Measurements from ENCODE around the gene SPDL1. TPM values are rescaled to one million over a fixed set of nuclear protein-coding genes. Genes with fewer than 3 reads are reported as not detected.
"Not testable (repeated sequence)": the region's sequence is repeated elsewhere in the genome, so short reads cannot be mapped to it uniquely, and the experiment has no call there.

The SPDL1 gene
- total RNA-seq, 1 experiment from 2014 or later, result 60.0 TPM

DNA sequence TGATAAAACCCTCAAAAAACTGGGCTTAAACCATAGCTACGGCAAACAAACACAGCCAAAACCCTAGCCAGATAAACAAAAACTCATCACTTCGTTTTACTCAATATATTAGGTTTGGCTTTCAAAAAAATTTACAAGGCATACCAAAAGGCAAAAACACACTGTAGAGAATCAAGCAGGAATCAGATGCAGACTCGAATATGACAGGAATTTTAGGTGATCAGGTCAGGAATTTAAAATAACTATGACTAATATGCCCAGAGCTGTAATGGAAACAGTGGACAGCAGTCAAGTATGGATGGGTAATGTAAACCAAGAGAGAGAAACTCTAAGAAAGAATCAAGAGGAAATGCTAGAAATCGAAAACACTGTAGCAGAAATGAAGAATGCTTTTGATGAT, 27.0 kb downstream of the SPDL1 start:
- H3K36me3 ChIP-seq (ENCODE audit: control insufficient read depth, insufficient read depth, low read length), result no peaks in the 10 kb centered on the region
- no peak overlapping the region for H3K4me3 Mint-ChIP-seq (ENCODE audit: unreplicated experiment)
- BruUV-seq (replicated peaks), result no TSS peak
- H3K27me3 ChIP-seq (replicated peaks; ENCODE audit: control insufficient read depth, insufficient read depth, low read length), result no peaks in the 10 kb centered on the region; the same call in 1 of the 2 replicates
- no peak overlapping the region for H3K4me3 ChIP-seq (ENCODE audit: low read depth, low read length)
- no peak for DNase-seq
- peaks cover 23% of the 10 kb centered on the region for H3K27me3 Mint-ChIP-seq (ENCODE audit: insufficient read depth, unreplicated experiment)
- TF ChIP-seq, protein P1, sequence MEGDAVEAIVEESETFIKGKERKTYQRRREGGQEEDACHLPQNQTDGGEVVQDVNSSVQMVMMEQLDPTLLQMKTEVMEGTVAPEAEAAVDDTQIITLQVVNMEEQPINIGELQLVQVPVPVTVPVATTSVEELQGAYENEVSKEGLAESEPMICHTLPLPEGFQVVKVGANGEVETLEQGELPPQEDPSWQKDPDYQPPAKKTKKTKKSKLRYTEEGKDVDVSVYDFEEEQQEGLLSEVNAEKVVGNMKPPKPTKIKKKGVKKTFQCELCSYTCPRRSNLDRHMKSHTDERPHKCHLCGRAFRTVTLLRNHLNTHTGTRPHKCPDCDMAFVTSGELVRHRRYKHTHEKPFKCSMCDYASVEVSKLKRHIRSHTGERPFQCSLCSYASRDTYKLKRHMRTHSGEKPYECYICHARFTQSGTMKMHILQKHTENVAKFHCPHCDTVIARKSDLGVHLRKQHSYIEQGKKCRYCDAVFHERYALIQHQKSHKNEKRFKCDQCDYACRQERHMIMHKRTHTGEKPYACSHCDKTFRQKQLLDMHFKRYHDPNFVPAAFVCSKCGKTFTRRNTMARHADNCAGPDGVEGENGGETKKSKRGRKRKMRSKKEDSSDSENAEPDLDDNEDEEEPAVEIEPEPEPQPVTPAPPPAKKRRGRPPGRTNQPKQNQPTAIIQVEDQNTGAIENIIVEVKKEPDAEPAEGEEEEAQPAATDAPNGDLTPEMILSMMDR (IDR thresholded peaks at IDR 0.05; ENCODE audit: insufficient read depth in 1 of 2, low read depth in 1 of 2, low read length in 1 of 2, severe bottlenecking in 1 of 2, unreplicated experiment in 1 of 2), result no peak
- H3K36me3 Mint-ChIP-seq (ENCODE audit: insufficient read depth, unreplicated experiment), result no peaks in the 10 kb centered on the region
- no peaks in the 10 kb centered on the region for H3K4me1 ChIP-seq
- CTCF ChIA-PET, result no interaction called here
- POLR2A ChIA-PET, result no interaction called here
- peaks cover 23% of the 10 kb centered on the region for H3K9me3 Mint-ChIP-seq (ENCODE audit: unreplicated experiment)
- peaks cover 6% of the 10 kb centered on the region; the same call in 1 of the 2 replicates for H3K9me3 ChIP-seq
- intact Hi-C loops (cut with micrococcal nuclease; ENCODE audit: unreplicated experiment), result no loop called here
- H3K4me1 Mint-ChIP-seq (ENCODE audit: low read depth, unreplicated experiment), result no peaks in the 10 kb centered on the region
- H3K27ac Mint-ChIP-seq (ENCODE audit: unreplicated experiment), result no peak overlapping the region

DNA sequence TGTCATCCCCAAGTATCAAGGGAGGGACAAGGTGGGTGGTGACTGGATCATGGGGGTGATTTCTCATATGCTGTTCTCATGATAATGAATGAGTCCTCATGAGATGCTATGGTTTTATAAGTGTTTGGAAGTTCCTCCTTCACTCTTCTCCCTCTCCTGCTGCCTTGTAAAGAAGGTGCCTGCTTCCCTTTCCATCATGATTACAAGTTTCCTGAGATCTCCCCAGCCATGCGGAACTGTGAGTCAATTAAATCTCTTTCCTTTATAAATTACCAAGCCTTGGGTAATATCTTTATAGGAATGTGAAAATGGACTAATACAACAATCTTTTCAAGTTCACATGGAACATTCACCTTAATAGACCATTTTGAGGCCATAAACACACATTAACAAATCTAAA, 32.0 kb downstream of the SPDL1 start:
- no TSS peak for BruUV-seq (replicated peaks)
- POLR2A ChIA-PET, result no interaction called here
- no peaks in the 10 kb centered on the region for H3K4me1 Mint-ChIP-seq (ENCODE audit: low read depth, unreplicated experiment)

DNA sequence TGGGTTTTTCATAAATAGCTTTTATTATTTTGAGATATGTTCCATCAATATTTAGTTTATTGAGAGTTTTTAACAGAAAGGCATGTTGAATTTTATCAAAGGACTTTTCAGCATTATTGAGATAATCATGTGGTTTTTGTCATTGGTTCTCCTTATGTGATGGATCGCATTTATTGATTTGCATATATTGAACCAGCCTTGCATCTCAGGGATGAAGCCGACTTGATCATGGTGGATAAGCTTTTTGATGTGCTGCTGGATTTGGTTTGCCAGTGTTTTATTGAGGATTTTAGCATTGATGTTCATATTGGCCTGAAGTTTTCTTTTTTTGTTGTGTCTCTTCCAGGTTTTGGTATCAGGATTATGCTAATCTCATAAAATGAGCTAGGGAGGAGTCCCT, 40.7 kb downstream of the SPDL1 start:
- BruUV-seq (replicated peaks); H3K9me3 ChIP-seq; POLR2A ChIA-PET; H3K4me3 ChIP-seq (ENCODE audit: low read depth, low read length); H3K27ac Mint-ChIP-seq (ENCODE audit: unreplicated experiment); DNase-seq; H3K36me3 ChIP-seq (ENCODE audit: control insufficient read depth, insufficient read depth, low read length); H3K4me1 ChIP-seq; H3K27me3 ChIP-seq (replicated peaks; ENCODE audit: control insufficient read depth, insufficient read depth, low read length); CTCF ChIA-PET; H3K4me3 Mint-ChIP-seq (ENCODE audit: unreplicated experiment); intact Hi-C loops (cut with micrococcal nuclease; ENCODE audit: unreplicated experiment); H3K4me1 Mint-ChIP-seq (ENCODE audit: low read depth, unreplicated experiment); H3K36me3 Mint-ChIP-seq (ENCODE audit: insufficient read depth, unreplicated experiment); H3K9me3 Mint-ChIP-seq (ENCODE audit: unreplicated experiment): not testable (repeated sequence)
- peaks cover 11% of the 10 kb centered on the region for H3K27me3 Mint-ChIP-seq (ENCODE audit: insufficient read depth, unreplicated experiment)

More for the DNA sequence above, 32.0 kb downstream of the SPDL1 start:
- H3K27ac Mint-ChIP-seq (ENCODE audit: unreplicated experiment), result no peak overlapping the region
- Histone ChIP-seq H3K27me3 (replicated peaks; ENCODE audit: control insufficient read depth, insufficient read depth, low read length) (no peaks in the 10 kb centered on the region), H3K36me3 (ENCODE audit: control insufficient read depth, insufficient read depth, low read length) (no peaks in the 10 kb centered on the region), H3K4me1 (no peaks in the 10 kb centered on the region), H3K4me3 (ENCODE audit: low read depth, low read length) (no peak overlapping the region), H3K9me3 (peaks cover 6% of the 10 kb centered on the region; the same call in 1 of the 2 replicates)
- TF ChIP-seq, protein P1 (IDR thresholded peaks at IDR 0.05; ENCODE audit: insufficient read depth in 1 of 2, low read depth in 1 of 2, low read length in 1 of 2, severe bottlenecking in 1 of 2, unreplicated experiment in 1 of 2), result no peak
- peaks cover 43% of the 10 kb centered on the region for H3K27me3 Mint-ChIP-seq (ENCODE audit: insufficient read depth, unreplicated experiment)
- intact Hi-C loops (cut with micrococcal nuclease; ENCODE audit: unreplicated experiment), result no loop called here
- peaks cover 20% of the 10 kb centered on the region for H3K9me3 Mint-ChIP-seq (ENCODE audit: unreplicated experiment)
- no peak for DNase-seq
- H3K4me3 Mint-ChIP-seq (ENCODE audit: unreplicated experiment), result no peak overlapping the region
- CTCF ChIA-PET, result no interaction called here
- no peaks in the 10 kb centered on the region for H3K36me3 Mint-ChIP-seq (ENCODE audit: insufficient read depth, unreplicated experiment)

DNA sequence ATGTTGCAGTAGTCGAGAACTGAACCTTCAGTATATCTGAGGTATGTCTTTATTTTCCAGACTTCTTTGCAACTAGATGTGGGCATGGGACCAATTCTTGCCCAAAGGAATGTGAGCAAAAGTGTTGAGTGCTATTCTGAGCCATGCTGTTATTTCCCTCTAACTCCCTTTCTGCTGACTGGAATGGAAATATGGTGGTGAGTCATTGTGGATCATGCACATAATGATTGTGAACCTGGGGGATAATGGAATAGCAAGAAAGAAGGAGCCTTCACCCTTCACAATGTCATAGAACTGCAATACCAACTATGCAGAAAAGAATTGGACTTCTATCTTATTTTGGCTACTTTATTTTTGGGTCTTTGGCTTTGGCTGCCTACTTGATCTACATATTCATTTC, 43.2 kb downstream of the SPDL1 start:
- H3K36me3 Mint-ChIP-seq (ENCODE audit: insufficient read depth, unreplicated experiment), result no peaks in the 10 kb centered on the region
- DNase-seq, result no peak

More for the DNA sequence above, 43.2 kb downstream of the SPDL1 start:
- Histone ChIP-seq H3K27me3 (replicated peaks; ENCODE audit: control insufficient read depth, insufficient read depth, low read length) (no peaks in the 10 kb centered on the region), H3K4me3 (ENCODE audit: low read depth, low read length) (no peak overlapping the region), H3K9me3 (no peaks in the 10 kb centered on the region), H3K36me3 (ENCODE audit: control insufficient read depth, insufficient read depth, low read length) (no peaks in the 10 kb centered on the region), H3K4me1 (peaks cover 11% of the 10 kb centered on the region)
- Mint-ChIP-seq H3K9me3 (ENCODE audit: unreplicated experiment) (no peaks in the 10 kb centered on the region), H3K27me3 (ENCODE audit: insufficient read depth, unreplicated experiment) (peaks cover 6% of the 10 kb centered on the region), H3K4me1 (ENCODE audit: low read depth, unreplicated experiment) (peaks cover 10% of the 10 kb centered on the region), H3K4me3 (ENCODE audit: unreplicated experiment) (no peak overlapping the region), H3K27ac (ENCODE audit: unreplicated experiment) (no peak overlapping the region)
- intact Hi-C loops (cut with micrococcal nuclease; ENCODE audit: unreplicated experiment), result no loop called here
- TF ChIP-seq, protein P1 (IDR thresholded peaks at IDR 0.05; ENCODE audit: insufficient read depth in 1 of 2, low read depth in 1 of 2, low read length in 1 of 2, severe bottlenecking in 1 of 2, unreplicated experiment in 1 of 2), result no peak
- ChIA-PET CTCF (no interaction called here), POLR2A (no interaction called here)
- BruUV-seq (replicated peaks), result no TSS peak
